Measurements from ENCODE around the gene OPRM1.

The OPRM1 gene

DNA sequence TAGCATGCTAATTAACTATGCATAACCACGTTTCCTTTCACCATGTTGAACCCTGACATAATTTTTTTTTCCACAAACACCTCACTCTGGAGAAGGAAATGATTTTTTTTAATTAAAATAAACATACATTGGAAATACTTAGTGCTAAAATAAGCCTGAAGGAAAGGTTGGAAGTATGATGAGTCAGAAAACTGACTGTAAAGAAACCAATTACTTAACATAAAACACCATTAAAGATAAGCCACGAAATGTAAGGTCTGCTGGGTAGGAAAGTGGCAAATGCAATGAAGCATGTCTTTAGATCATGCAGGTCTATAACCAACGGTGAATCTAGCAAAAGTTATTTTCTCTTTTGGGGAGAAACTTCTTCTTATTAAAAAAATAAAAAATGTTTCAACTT, 47.5 kb downstream of the OPRM1 start:
- DNase-seq (ENCODE audit: low spot score) = peak; percentile 42

DNA sequence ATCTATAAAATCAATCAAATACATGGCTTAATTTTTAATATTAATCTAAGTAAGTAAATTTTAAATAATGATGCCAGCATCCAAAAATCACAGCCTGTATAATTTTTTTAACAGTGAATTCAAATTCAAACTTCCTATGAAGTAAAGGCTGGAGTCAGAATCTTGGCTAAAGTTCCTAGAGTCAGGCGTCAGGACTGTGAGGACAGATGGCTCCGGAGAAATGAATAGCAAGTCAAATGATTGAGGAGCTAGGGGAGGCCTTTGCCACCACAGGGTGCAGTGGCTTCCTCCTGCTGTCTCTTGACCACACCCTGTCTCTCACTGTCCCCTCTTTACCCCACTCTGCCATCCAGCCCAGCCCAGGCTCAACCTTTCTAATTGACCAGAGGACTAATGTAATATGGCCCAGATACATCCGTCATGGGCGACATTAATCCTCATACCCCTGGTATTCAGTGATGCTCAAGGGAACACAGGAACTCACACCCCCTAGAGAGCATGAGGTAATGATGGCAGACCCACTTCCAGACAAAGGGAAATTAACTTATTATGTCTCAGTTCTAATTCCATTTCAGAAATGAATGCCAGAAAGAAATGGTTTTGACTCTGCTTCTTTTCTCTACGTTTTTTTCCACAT, 53.4 kb downstream of the OPRM1 start:
- no peak for DNase-seq (ENCODE audit: low spot score)

GRCh38 chr6:154093231-154094044, 54.4 kb downstream of the OPRM1 start:
- no peak for DNase-seq (ENCODE audit: low spot score)

- DNase-seq (ENCODE audit: low spot score) = no peak
These were observed 56.5 kb downstream of the OPRM1 start for GRCh38 chr6:154095571-154095970.

DNA sequence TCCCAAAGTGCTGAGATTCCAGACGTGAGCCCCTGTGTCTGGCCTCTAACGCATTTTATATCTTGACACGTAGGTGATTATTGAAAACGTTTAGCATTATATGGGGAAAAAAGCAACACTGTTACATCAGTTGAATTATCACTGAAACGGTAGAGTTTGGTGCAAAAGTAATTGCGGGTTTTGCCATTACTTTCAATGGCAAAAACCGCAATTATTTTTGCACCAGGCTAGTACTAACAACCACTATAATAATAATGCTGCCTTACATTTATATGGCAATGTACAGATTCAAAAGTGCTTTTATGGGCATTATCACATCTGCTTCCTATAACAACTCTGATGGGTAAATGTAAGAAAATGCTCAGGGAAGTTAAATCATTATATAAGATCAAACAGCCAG, 57.3 kb downstream of the OPRM1 start:
- no peak for DNase-seq (ENCODE audit: low spot score)

DNA sequence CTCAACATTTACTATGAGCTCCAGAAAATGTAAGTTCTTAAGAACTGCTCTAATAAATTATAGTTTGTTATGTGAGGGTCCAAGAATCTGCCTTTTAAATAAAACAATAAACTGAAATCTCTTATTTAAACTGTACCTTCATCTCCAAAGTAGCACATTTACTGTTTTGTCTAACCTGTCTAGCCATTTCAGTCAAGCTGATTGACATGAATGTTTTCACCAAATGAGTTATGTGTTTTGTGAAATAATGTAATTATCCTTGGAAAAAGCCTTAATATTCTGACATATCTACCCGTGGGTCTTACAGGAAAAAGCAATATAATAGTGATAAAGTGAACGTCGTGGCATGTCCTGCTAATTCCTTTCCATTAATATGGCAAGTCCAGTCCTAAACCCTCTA, 57.8 kb downstream of the OPRM1 start:
- DNase-seq (ENCODE audit: low spot score) = no peak

- no peak for DNase-seq (ENCODE audit: low spot score)
These were observed 60.2 kb downstream of the OPRM1 start for GRCh38 chr6:154099211-154099610.

- DNase-seq (ENCODE audit: low spot score) = no peak
These were observed 67.2 kb downstream of the OPRM1 start for GRCh38 chr6:154106251-154106650.

- DNase-seq (ENCODE audit: low spot score) = no peak
These were observed 72.0 kb downstream of the OPRM1 start for GRCh38 chr6:154111025-154111424.

DNA sequence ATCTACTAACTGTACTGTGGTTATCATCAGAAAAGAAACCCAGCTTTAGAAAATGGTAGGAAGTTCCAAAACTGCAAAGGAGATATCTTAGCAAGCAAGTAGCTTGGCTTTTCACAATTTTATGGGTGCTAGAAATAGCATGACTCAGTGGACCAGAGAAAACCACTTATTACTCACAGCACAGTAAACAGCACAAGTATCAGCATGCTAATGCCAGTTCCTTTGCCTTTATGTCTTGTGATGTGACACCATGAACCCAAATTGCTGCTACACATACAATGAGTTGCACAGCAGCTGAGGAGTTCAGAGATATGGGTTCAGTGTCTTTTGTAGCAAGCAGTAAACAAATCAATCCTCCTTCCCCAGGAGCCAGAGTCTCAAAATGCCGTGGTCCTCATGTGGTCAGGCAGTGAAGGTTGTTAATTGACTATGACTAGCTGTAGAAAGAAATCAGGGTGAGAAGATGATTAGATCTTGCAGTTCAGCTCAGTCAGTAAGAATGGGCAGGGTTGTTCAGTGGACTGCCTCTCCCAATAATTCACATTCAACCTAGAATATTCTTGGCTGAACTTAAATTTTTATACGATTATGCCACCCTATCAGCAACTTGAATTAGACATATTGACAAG, 73.3 kb downstream of the OPRM1 start:
- peak; percentile 81 for DNase-seq (ENCODE audit: low spot score)

GRCh38 chr6:154113392-154113791, 74.4 kb downstream of the OPRM1 start:
- DNase-seq (ENCODE audit: low spot score) = peak; percentile 63

- DNase-seq (ENCODE audit: low spot score) = no peak
These were observed 78.4 kb downstream of the OPRM1 start for GRCh38 chr6:154117485-154117884.

GRCh38 chr6:154122195-154122925, 83.3 kb downstream of the OPRM1 start:
- DNase-seq (ENCODE audit: low spot score) = no peak

- DNase-seq (ENCODE audit: low spot score) = no peak
These were observed 84.3 kb downstream of the OPRM1 start for GRCh38 chr6:154123155-154123956.

DNA sequence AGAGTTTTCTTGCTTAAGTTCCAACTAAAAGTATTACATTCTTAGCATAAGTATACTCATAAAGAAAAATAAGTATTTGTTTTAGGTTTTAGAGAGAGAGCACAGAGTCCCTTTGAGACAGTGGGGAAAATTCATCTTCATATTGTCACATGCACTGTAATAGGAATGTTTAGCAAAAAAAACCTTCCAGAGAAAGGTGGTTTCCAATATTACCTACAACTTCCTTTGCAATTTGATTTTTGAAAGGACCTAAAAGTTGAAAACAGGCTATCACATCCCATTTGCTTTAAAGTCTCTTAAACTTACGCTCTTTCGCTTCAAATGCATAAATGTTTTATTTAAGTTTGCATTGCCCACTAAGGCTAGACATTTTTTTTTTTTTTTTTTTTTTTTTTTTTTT, 86.4 kb downstream of the OPRM1 start:
- DNase-seq (ENCODE audit: low spot score) = no peak

- no peak for DNase-seq (ENCODE audit: low spot score)
These were observed 88.6 kb downstream of the OPRM1 start for GRCh38 chr6:154127657-154128056.

DNA sequence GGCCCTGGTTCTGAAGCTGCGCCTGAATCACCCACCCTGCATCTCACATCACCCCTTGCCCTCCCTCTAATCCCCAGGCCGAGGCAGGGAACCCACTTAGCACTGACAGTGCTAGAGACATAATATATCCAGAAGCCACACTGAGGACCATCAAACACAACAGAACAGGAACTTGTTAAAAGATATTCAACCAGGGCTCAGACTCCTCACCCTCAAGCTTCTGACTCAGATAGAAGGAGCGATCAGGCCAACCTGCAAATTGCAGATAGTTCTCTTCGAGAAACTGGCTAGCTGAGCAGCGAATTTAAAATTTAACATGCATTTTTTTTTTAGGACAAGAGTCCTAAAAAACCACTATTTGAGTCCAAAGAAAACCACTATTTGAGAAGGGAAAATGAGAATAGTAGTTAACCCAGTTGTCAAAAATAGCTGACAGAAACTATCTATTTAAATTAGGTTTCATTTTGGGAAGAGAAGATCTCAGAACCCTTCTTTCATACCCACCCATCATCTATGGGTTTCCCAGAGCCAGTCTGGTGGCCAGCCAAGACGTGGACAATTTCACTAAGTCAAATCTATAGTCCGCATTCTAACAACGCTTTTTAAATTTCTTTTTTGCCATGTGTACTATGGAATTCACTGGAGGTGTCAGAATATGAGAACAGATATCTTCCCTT, 95.6 kb downstream of the OPRM1 start:
- no peak for DNase-seq (ENCODE audit: low spot score)

DNA sequence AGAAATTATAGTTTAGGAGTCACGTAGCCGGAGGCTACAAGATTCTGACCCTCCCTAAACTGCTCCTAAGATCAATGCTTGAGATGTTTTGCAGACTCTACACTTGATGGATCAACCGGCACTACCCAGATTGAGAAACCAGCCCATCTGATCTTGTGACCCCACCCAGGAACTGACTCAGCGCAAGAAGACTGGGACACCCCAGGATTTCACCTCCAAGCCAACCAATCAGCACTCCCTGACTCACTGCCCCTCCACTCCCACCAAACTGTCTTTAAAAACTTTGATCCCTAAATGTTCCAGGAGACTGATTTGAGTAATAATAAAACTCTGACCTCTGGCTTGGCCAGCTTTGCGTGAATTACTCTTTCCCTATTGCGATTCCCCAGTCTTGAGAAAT, 99.8 kb downstream of the OPRM1 start:
- peak; percentile 55 for DNase-seq (ENCODE audit: low spot score)

DNA sequence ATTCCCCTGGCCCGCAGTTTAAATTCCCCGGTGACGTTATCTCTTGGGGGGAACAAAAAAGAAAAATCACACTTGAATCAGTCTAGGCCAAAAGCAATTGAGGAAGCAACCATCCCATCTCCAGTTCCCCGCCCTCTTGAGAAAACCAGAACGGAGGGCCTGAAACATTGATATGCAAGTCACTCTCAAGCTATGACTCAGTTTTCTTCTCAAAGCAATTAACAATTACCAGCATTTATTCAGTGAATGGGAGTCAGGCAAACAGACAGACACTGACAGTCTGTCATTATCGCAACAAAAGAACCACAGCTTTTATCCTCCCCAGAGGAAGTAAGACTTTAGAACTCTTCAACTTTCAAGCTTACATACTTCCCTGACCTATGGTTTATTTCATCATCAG, 100.9 kb downstream of the OPRM1 start:
- DNase-seq (ENCODE audit: low spot score) = no peak

DNA sequence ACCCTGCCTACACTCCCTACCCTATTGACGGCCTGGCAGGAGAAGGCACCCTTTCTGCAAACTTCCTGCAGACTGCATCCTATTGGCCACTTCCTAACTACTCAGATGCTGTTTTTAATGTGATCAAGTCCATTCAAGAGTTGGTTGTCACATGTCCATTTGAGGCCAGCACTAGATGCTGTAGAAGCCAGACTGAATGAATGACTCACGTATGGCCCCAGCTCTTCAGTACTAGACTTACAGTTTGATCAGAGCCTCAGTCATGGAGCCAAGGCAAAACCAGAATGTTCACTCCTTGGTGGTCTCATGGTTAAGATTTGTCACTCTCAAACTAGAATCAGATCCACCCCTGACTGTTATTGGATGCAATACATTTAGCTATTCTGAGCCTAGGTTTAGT, 101.7 kb downstream of the OPRM1 start:
- peak; percentile 5 for DNase-seq (ENCODE audit: low spot score)

DNA sequence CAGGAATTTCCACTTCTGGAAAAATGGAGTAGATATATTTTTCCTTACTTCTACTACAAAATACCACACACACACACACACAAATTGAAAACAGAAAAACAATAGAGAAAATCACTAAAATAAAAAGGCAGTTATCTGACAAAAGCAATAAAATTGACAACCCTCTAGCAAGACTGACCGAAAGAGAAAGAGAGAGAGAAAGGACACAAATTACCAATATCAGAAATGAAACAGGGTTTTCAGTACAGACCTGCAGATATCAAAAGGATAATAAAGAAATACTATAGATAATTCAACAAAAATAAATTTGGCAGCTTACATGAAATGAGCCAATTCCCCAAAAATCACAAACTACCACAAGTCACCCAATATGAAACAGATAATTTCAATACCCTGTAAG, 104.7 kb downstream of the OPRM1 start:
- DNase-seq (ENCODE audit: low spot score) = no peak

Data from kidney tubule cell (primary cell).